Activated CD4-positive, alpha-beta T cell treated with anti-CD3 and anti-CD28 coated beads, Interleukin-2, Interleukin-6, amounts not matched to agents 100 ng/mL and 50 ng/mL, durations not matched to agents 16 hours and 8 hours (primary cell): ENCODE data around the gene PPP2R5B.
"Not testable (repeated sequence)": the region's sequence is repeated elsewhere in the genome, so short reads cannot be mapped to it uniquely, and the experiment has no call there.

Source experiments
- DNase-seq: peaks from one replicate; pipeline ENCODE4 v3.0.0-alpha.2; 2020

PPP2R5B gene

DNA sequence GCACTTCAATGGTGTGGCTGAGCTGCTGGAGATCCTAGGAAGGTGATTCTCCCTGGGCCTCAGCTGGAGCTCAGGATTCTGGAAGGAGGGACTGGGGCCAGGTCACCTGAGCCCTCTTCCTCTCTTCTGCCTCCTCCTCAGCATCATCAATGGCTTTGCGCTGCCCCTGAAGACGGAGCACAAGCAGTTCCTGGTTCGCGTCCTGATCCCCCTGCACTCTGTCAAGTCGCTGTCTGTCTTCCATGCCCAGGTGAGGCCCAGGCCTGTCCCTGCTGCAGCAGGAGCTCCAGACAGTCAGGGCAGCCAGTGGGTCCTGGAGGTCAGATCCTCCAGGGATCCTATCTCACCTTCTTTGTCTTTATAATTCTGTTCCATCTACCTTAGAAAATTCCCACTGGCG is 5.9 kb downstream of the PPP2R5B start:
- DNase-seq, result no peak

DNA sequence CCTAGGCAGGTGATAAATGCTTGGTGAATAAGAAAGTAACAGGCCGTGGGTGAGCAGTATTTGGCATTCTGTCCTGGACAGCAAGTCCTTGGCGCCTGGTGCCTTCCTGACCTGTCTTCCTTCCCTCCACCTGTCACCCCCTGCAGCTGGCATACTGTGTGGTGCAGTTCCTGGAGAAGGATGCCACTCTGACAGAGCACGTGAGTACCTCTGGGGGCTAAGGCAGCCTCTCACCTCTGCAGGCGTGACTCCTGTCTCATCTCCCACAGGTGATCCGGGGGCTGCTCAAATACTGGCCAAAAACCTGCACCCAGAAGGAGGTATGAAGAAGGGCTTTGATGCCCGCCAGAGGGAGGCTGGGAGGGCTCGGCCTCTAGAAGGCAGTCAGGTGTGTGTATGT is 6.8 kb downstream of the PPP2R5B start:
- DNase-seq, result no peak

DNA sequence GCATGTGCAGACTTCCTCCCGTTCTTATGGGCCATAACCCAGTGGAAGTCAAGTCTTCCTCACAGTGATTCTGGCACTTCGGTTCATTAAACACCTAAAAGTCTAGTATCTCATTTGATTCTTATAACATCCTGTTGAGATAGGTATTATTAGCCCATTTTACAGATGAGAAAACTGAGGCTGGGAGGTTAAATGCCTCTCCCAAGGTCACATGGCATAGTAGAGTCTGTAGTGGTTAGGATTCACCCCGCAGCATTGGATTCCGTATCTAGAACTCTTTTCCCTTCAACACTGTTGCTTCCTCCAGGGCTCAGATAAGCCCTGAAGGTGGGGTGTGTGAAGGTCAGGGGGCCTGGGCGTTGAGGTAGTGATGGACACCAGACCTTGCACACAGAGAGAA is 7.8 kb downstream of the PPP2R5B start:
- DNase-seq, result no peak

DNA sequence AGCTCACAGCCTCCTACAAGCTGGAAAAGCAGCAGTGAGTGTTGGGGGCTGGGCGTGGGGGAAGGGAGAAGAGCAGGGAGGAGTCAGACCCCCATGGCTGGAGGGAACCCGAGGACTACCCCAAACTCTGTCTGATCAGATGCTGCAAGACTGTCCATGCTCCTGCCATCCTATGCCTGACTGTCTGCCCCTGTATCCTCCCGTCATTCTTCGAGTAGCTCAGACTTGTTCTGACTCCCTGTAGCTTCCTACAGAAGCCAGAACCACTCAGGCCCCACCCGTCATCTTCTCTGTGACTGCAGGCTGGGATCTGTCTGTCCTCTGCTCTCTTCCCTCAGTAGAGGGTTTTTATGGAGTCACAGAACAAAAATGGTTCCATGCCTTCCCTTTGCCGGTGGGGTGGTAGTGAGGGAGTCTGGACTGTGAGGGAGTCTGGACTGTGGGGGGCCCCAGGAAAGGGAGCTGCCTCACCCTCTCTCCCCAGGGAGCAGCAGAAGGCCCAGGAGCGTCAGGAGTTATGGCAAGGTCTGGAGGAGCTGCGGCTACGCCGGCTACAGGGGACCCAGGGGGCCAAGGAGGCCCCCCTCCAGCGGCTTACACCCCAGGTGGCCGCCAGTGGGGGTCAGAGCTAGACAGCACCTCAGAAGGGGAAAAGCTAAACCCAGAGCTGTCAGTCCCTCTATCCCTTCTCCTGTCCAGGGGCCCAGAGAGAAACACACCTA is 8.9 kb downstream of the PPP2R5B start:
- DNase-seq, result no peak

DNA sequence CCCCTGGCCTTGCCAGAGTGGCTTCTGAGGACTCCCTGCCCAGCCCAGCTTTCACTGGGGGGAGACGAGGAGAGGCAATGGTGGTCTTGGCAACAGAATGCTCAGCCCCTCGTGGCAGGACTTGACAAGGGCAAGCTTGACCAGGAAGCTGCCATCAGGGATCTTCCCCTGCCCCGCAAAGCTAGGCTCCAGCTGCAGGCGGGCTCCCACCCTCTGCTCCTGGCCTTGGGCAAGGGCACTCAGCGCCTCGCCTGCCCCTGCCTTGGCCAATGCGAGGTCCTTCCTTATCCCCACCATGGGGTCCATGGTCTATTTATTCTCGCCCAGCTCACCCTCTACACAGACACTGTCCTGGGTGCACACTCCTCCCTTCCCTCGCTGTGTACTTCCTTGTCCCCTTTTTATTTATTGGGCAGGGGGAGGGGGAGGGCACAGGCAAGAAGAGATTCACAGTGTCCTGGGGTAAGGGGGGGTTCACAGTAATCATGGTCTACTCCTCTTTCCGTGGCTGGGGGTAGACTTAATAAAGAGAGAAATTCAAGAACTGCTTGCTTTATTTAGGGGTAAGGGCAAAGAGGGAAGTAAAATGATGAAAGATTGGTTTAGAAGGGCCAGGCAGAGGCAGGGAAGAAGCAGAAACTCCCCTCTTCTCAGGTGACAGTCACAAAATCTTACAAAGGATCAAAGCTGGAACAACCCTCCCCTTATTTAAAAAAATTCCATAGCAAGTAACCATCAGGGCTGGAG is 9.6 kb downstream of the PPP2R5B start:
- no peak for DNase-seq

DNA sequence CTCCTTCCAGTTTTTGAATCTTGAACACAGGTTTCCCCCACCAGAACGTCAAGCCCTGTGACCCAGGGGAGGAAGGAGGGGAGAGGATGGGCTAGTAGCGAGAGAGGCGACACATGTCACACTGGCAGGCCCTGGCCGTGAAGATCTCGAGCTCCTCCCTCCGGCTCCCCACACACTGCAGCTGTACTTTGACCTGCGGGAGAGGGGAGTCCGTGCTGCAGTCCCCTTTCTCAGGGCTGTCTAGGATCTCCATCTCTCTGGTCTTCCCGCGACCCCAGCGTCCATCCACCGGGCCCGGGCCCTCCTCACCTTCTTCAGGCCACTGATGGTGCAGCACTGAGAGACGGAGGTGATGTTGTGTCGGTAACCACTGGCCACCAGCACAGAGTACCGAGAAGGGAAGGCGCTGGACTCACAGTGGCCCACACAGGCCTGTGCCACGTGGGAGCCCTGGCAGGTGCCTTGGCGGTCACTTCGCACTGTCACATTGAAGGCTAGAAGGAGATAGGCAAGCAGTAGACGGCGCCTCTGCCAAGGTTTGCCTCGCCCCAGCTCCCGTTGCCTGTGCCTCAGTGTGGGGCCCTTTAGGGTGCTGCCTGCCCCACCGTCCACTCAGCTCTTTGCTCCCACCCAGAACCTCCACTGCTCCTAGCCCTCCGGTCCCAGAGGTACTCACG is 10.3 kb downstream of the PPP2R5B start:
- DNase-seq, result no peak

DNA sequence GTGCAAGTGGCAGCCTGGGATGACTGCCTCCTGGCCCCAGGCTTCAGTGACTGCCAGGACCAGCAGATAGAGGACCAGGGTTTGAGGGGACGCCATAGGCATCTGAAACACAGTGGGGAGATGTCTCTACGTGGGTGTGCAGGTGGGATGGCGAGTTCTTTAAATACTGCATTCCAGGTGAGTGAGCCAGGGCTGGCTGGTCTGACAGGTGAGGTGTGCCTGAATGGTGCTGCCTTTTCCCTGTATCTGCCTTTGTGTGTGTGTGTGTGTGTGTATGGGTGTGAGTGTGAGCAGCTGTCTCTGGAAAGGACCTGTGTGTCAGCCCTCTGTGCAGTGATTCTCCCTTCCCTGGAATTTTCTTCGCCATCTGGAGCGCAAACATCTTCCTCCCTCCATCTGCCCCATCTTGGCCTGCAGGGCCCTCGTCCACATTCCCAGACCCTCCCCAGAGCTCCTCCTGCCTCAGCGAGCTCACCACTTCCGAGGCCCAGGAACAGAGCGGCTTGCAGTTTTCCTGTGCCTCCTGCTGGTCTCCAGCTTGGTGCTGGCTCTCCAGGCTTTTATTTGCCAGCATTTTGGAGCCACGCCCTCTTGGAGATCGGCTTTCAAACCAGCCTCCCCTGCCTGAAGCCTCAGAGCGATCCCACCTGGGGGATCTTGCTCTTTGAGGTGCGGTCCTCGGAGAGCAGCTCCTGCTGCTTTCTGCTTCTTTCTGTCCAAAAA is 11.0 kb downstream of the PPP2R5B start, which contains the start of gene GPHA2:
TSS of gene GPHA2 (minus strand) at position 535 of the 723 bp plus-strand sequence. CDS start at position 102, 433 bp downstream.
- no peak for DNase-seq

DNA sequence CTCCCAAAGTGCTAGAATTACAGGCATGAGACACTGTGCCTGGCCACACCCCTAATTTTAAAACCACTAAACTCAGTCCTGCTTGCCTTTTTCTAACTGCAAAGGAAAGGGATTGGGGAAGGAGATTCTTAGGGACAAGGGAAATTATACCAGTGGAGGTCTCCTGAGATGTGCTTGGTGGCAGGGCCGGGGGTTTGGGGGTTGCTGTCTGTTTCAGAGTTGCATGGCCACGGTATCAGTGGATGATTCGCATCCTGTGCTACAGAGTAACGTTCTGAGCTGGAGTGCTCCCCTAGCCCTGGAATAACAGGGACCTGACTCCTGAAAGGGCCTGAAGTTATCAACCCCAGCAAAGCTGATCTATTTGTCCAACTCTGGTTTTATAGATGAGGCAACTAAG is 12.1 kb downstream of the PPP2R5B start:
- no peak for DNase-seq

DNA sequence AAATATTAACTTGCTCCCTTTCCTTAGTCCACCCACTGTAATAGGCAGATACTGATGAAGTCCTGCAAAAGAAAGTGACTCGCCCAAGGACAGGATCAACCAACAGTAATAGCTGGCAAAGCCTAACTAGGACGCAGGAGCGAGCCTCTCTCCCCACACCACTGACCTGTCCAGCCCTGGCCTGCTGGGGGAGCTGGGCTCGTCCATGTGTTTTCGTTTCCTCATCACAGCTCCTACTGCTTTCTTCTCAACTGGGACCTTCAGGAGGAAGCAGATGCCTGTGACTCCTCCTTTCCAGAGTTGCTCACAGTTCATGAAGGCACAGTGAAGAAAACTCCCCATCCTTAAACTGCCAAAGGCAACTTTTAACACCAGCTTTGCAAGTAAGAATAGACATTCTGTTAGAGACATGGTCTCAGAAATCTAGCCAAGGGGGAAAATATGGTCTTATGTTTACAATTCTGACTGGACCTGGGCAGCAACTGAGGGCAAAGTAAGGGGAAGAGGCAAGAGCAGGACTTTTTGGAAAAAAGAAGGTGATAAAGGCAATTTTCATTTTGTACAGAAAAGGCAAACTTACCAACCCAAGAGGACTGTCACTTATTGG is 22.8 kb downstream of the PPP2R5B start:
- DNase-seq, result no peak

DNA sequence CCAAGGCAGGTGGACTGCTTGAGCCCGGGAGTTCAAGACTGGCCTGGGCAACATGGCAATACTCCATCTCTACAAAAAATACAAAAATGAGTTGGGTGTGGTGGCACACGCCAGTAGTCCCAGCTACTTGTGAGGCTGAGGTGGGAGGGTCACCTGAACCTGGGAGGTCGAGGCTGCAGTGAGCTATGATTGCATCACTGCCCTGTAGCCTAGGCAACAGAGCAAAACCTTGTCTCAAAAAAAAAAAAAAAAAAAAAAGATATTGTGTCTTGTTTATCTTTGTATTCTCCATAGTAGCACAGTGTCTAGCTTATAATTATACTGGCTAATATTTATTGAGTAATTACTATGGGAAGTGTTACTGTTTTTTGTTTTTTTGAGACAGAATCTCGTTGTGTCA is 27.0 kb downstream of the PPP2R5B start:
- no peak for DNase-seq

DNA sequence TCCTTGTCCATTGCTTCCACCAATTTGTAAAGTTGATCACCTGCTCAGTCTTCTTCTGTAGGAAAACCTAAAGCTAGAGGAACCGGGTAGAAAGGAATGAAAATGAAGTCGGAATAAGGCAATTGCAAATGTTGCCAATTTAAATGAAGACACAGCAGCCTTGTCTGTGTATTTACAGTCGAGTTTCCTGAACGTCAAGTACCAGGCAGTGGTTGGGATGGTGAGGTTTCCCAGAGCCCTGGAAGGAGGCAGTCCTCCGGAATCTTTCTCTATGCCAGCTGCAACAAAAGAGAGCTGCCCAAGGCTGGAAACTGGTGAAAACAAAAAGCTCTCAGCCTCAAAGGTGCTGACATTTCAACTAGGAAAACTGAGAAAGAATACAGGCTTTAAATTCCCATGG is 29.7 kb downstream of the PPP2R5B start:
- no peak for DNase-seq

DNA sequence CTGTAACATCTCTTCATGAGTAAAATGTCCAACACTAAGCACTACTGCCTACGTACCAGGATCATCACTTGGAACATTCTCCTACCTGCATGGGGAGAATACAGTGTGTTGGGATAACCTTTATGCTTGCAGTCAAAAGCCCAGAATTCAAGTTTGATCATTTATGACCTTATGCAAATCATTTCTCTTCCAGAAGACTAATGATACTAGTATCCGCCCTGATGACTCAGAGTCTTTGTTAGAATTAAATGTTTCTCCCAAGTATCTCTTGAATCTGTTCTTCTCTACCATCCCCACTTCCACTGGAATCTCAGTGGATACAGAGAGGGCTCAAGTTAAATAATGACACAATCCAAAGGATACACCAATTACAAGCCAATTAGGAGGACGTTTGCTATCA is 35.0 kb downstream of the PPP2R5B start:
- DNase-seq, result no peak

DNA sequence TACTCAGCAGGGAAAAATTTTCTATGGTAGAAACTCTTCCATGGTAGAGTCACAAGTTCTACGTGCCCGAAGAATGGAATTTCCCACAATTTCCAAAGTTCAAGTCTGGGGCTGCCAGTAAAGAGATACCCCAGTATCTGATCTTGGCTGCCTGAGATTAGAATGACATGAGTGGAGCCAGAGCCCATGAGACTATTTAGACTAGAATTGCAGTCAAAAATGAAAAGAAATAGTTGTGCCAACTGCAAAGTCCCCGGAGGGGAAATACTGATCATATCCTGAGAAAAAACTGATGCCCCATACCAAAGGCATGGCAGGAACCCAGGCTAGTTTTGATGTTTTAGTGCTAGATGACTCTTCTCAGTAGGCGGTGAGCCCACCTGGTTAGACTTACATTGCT is 36.2 kb downstream of the PPP2R5B start:
- no peak for DNase-seq

DNA sequence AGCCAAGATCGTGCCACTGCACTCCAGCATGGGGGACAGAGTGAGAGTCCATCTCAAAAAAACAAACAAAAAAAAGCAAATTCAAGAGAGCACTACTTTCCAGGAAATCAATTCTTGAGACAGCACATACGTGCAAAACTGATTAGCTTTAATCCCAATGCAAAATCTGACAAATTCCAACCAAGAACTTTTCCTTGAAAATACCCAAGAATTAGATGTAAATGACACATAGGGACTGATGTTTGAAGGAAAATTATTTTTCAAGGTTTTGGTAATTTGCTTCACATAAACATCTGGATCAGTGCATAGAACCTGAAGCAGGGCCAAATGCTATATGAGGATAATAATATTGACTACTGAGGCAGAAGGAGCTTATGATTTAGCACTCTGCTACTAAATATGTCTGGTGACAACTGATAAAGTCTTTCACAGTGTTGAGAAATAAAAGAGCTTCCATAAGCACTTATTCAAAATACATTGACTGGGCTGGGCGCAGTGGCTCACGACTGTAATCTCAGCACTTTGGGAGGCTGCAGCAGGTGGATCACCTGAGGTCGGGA is 38.7 kb downstream of the PPP2R5B start:
- no peak for DNase-seq

DNA sequence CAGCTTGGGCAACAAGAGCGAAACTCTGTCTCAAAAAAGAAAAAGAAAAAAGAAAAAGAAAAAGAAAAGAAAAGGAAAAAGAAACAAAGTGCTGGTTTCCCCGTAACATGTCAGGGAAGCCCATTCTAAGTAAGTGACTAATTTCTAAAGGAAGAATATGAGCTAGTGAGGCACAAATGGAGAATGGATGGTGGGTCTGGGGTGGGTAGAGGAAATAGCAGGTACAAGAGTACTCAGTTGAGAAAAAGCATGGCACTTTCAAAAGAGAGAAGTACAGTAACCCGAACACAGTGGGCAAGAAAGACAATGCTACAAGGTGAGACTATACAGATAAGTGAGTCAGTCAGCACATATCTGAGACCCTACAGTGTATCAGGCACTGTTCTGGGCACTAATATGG is 42.9 kb downstream of the PPP2R5B start:
- peak; percentile 69 for DNase-seq

DNA sequence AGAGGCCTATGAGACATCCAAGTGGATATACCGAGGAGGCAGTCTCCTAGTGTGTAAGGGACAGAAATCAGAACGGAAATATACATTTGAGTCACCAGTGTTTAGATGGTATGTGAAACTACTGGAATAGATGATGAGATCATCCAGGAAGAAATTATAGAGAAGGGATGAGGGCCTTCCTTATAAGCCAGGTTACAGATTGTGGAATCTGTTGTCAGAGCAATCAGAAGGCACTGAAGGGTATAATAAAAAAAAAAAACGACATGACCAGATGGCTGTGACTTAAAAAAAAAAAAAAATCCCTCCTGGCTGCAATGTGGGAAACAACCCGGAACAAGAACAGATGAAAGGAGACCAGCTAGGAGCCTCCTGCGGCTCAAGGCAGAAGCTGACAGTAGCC is 44.7 kb downstream of the PPP2R5B start:
- DNase-seq, result peak; percentile 54

DNA sequence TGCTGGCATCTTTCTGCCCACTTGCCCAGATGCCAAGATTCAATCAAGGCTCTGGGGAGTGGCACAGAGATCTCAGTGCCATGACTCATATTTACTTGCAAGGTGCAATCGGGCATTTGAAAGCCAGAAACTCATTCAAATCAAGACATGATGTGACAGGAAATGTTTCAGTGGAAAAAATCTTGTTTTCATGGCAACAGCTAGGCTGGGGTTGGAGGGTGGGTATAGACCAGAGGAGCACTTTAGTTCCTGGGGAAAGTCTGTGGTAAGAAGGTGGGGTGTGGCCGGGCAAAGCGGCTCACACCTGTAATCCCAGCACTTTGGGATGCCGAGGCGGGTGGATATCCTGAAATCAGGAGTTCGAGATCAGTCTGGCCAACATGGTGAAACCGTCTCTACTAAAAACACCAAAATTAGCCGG is 46.3 kb downstream of the PPP2R5B start:
- peak; percentile 88 for DNase-seq

DNA sequence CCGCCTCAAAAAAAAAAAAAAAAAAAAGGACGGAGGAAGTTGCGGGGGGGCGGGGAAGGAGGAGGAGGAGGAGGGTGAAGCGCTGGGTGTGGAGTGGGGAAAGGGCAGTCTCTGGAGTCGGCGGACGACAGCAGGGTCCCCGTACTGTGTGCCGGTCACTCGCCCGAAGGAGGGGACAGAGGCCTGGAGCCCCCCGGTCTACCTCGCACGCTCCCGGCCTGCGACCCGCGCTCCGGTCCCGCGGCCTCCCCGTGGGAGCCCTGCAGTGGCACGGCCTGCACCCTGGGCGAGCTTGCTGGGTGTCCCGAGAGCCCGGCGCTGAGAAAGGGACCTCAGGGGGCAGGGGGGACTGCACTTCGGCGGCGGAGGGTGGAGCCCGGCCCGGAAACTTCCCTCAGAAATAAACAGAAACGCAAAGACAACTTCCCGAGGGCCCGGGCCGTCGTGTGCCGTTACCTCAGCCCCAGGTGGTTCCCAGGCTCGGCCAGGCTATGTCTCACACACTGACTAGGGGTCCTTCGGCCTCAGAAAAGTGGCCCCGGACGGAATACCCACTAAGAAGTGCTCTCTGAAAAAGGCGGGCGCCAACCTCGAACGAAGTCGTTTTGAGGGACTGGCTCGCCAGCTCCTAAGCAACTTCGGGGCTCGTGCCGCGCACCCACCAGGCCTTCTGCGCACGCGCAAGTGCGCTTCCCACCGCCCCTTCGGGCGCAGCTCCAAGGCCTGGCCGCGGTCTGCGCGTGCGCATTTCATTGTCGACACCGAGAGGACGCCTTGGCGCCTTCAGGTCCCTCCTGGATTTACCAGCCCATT is 47.1 kb downstream of the PPP2R5B start, which contains the start of gene MAJIN:
TSS of gene MAJIN (minus strand) at position 688 of the 813 bp plus-strand sequence. CDS start 12,703 bp downstream, outside the sequence.
- DNase-seq, result peak; percentile 94

DNA sequence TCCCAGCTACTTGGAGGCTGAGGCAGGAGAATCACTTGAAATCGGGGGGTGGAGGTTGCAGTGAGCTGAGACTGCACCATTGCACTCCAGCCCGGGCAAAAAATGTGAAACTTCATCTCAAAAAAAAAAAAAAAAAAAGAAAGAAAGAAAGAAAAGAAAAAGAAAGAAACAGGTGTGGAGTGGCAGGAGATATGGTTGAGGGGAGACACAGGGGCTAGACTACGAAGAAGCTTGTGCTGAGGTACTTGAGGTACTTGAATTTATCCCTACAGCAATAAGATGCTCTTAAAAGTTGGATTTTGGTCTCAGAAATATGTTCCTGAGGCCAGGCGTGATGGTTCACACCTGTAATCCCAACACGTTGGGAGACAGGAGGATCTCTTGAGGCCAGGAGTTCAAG is 49.6 kb downstream of the PPP2R5B start:
- no peak for DNase-seq

DNA sequence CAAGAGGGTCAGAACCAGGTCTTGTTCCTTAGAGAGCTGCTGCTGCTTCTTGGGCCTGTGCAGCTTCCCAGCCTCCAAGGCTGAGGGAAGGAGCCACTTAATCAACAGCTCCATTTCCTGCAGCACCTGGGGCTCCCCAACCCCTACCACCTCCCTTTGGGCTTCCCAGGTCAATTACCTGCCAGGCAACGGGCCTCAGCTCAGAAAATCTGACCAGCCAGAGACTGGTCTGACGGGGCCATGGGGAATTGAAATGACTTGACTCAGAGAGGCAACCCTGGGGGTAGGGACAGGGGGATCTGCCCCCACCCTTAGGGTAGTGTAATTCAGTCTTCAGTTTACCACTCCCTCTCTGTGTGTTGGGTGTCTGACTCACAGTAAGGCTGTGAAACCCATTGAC is 52.2 kb downstream of the PPP2R5B start:
- no peak for DNase-seq

DNA sequence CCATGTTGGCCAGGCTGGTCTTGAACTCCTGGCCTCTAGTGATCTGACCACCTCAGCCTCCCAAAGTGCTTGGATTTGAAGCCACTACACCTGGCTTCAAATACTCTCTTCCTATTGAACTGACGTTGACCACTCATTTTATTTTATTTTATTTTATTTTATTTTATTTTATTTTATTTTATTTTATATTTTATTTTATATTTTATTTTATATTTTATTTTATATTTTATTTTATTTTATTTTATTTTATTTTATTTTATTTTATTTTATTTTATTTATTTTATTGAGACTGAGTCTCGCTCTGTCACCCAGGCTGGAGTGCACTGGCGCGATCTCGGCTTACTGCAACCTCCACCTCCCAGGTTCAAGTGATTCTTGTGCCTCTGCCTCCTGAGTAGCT is 58.9 kb downstream of the PPP2R5B start:
- DNase-seq, result not testable (repeated sequence)
